Measurements from ENCODE around the gene GPR18. TPM values are rescaled to one million over a fixed set of nuclear protein-coding genes. Genes with fewer than 3 reads are reported as not detected.

The GPR18 gene
- total and polyA plus RNA-seq, 9 of the 15 experiments (the other 6 are each of a cell fraction or from before 2014, with no cell fraction given): 0.75 TPM; not detected in 8

GRCh38 chr13:99268822-99269221, 10.6 kb upstream of the GPR18 start:
- no peak for DNase-seq (ENCODE audit: extremely low read depth in 1 of 4, low spot score in 3 of 4)
- Histone ChIP-seq H3K4me2 (ENCODE audit: insufficient read depth, low read length) (no peak overlapping the region), H2AFZ (ENCODE audit: low read depth, low read length) (no peak overlapping the region), H4K20me1 (replicated peaks; ENCODE audit: control insufficient read depth, insufficient read depth, low read length) (no peaks in the 10 kb centered on the region), H3K36me3 (ENCODE audit: control insufficient read depth, insufficient read depth, low read length) (peaks cover 6% of the 10 kb centered on the region; the same call in 2 of the 3 replicates), H3K9me1 (ENCODE audit: control insufficient read depth, insufficient read depth, low read length) (no peaks in the 10 kb centered on the region), H3K27ac (ENCODE audit: extremely low read depth, low read depth, low read length) (no peak overlapping the region), H3K4me1 (replicated peaks in 1 of 2; ENCODE audit: control insufficient read depth in 2 of 2, insufficient read depth in 2 of 2, low read length in 2 of 2) (peaks cover 7 to 24% of the 10 kb centered on the region in 2 experiments; a peak in 3 of 5 replicates), H3K27me3 (ENCODE audit: control insufficient read depth in 2 of 2, insufficient read depth in 2 of 2, low read length in 2 of 2) (no peaks in the 10 kb centered on the region), H3K9me3 (replicated peaks; ENCODE audit: control insufficient read depth, insufficient read depth, low read depth, low read length) (no peaks in the 10 kb centered on the region), H3K9ac (ENCODE audit: insufficient read depth in 1 of 2, low read depth in 2 of 2, low read length in 2 of 2) (no peak overlapping the region; a peak in 1 of 4 replicates), H3K4me3 (no peak overlapping the region), H3K79me2 (ENCODE audit: control insufficient read depth, insufficient read depth, low read length) (peaks cover 29% of the 10 kb centered on the region)
- TF ChIP-seq SMC3 (conservative IDR thresholded peaks at IDR 0.05; ENCODE audit: insufficient read depth, low read depth, low read length) (no peak), CBX2 (IDR thresholded peaks at IDR 0.05; ENCODE audit: insufficient read depth, low read length, poor library complexity, severe bottlenecking) (no peak), ZNF184 (CRISPR knock-in tag; IDR thresholded peaks at IDR 0.05) (no peak)
- no TSS peak for BruUV-seq (replicated peaks)
- in situ Hi-C loops (cut with MboI) (loop anchor here (5.0 kb wide), 2 partner anchors 92 to 168 kb away; no protein-coding TSS in a partner anchor), intact Hi-C loops (cut with micrococcal nuclease) (loop anchor here (1.0 to 10.0 kb wide), 6 partner anchors 63 to 594 kb away; partner anchors contain the start of gene UBAC2)
- FAIRE-seq: no peak
- POLR2A ChIA-PET: interaction anchor here (0.9 kb wide), 1 partner anchor 12 kb away, joined by 3 read pairs; no protein-coding TSS in a partner anchor
- CTCF ChIA-PET (ENCODE audit: low intra/inter-chr PET ratio): interaction anchor here (0.8 to 5.6 kb wide), 2 partner anchors 98 to 167 kb away, joined by 5 to 73 read pairs; no protein-coding TSS in a partner anchor
- WGBS (ENCODE audit: insufficient coverage, low coverage, missing lambda C conversion rate): 69% methylated on average over 3 of the region's 3 CpGs
- ATAC-seq: peak; percentile 37; the same call in 2 of the 3 replicates

- POLR2A ChIA-PET: interaction anchor here (0.6 kb wide), 1 partner anchor 345 kb away, joined by 3 read pairs; no protein-coding TSS in a partner anchor
- FAIRE-seq: peak; percentile 74
- TF ChIP-seq TFAP4 (CRISPR knock-in tag; IDR thresholded peaks at IDR 0.05; ENCODE audit: borderline replicate concordance) (peak; percentile 27; the same call in 1 of the 2 replicates), ZNF280B (CRISPR knock-in tag; IDR thresholded peaks at IDR 0.05) (no peak), KLF13 (tag; IDR thresholded peaks at IDR 0.05; ENCODE audit: borderline replicate concordance, low read depth) (no peak)
- TF ChIP-seq, protein P1, sequence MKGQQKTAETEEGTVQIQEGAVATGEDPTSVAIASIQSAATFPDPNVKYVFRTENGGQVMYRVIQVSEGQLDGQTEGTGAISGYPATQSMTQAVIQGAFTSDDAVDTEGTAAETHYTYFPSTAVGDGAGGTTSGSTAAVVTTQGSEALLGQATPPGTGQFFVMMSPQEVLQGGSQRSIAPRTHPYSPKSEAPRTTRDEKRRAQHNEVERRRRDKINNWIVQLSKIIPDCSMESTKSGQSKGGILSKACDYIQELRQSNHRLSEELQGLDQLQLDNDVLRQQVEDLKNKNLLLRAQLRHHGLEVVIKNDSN (CRISPR knock-in tag; IDR thresholded peaks at IDR 0.05): peak; percentile 77
- TF ChIP-seq, protein P2, sequence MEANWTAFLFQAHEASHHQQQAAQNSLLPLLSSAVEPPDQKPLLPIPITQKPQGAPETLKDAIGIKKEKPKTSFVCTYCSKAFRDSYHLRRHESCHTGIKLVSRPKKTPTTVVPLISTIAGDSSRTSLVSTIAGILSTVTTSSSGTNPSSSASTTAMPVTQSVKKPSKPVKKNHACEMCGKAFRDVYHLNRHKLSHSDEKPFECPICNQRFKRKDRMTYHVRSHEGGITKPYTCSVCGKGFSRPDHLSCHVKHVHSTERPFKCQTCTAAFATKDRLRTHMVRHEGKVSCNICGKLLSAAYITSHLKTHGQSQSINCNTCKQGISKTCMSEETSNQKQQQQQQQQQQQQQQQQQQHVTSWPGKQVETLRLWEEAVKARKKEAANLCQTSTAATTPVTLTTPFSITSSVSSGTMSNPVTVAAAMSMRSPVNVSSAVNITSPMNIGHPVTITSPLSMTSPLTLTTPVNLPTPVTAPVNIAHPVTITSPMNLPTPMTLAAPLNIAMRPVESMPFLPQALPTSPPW (CRISPR knock-in tag; IDR thresholded peaks at IDR 0.05): no peak
These were observed 9.7 kb upstream of the GPR18 start for GRCh38 chr13:99267927-99268326.

More at GRCh38 chr13:99267927-99268326, 9.7 kb upstream of the GPR18 start:
- peaks cover 6% of the 10 kb centered on the region; the same call in 2 of the 3 replicates for H3K36me3 ChIP-seq (ENCODE audit: control insufficient read depth, insufficient read depth, low read length)
- in situ Hi-C loops (cut with MboI) (loop anchor here (5.0 kb wide), 2 partner anchors 91 to 169 kb away; no protein-coding TSS in a partner anchor), intact Hi-C loops (cut with micrococcal nuclease) (loop anchor here (2.0 to 10.0 kb wide), 5 partner anchors 64 to 593 kb away; partner anchors contain the start of gene UBAC2)
- no TSS peak for BruUV-seq (replicated peaks)
- peak overlapping the region in 1 of 2 experiments; percentile 56; a peak in 1 of 4 replicates for H3K9ac ChIP-seq (ENCODE audit: insufficient read depth in 1 of 2, low read depth in 2 of 2, low read length in 2 of 2)
- no peaks in the 10 kb centered on the region for H3K27me3 ChIP-seq (ENCODE audit: control insufficient read depth in 2 of 2, insufficient read depth in 2 of 2, low read length in 2 of 2)
- peaks cover 7 to 24% of the 10 kb centered on the region in 2 experiments; a peak in 3 of 5 replicates for H3K4me1 ChIP-seq (replicated peaks in 1 of 2; ENCODE audit: control insufficient read depth in 2 of 2, insufficient read depth in 2 of 2, low read length in 2 of 2)
- H3K27ac ChIP-seq (ENCODE audit: extremely low read depth, low read depth, low read length): peak overlapping the region; percentile 20; the same call in 1 of the 3 replicates
- 0% methylated on average over 4 of the region's 4 CpGs for WGBS (ENCODE audit: insufficient coverage, low coverage, missing lambda C conversion rate)
- no peak overlapping the region for H3K4me3 ChIP-seq
- no peaks in the 10 kb centered on the region for H4K20me1 ChIP-seq (replicated peaks; ENCODE audit: control insufficient read depth, insufficient read depth, low read length)
- no peak overlapping the region for H2AFZ ChIP-seq (ENCODE audit: low read depth, low read length)
- H3K4me2 ChIP-seq (ENCODE audit: insufficient read depth, low read length): peak overlapping the region; percentile 43
- peak; percentile 33; the same call in 2 of the 3 replicates for ATAC-seq
- CTCF ChIA-PET (ENCODE audit: low intra/inter-chr PET ratio): interaction anchor here (5.6 kb wide), 1 partner anchor 168 kb away, joined by 73 read pairs; no protein-coding TSS in a partner anchor
- no peaks in the 10 kb centered on the region for H3K9me3 ChIP-seq (replicated peaks; ENCODE audit: control insufficient read depth, insufficient read depth, low read depth, low read length)
- no peaks in the 10 kb centered on the region for H3K9me1 ChIP-seq (ENCODE audit: control insufficient read depth, insufficient read depth, low read length)
- peak; percentile 18 to 65 (median 32) for DNase-seq (ENCODE audit: extremely low read depth in 1 of 4, low spot score in 3 of 4)
- peaks cover 25% of the 10 kb centered on the region; the same call in 2 of the 3 replicates for H3K79me2 ChIP-seq (ENCODE audit: control insufficient read depth, insufficient read depth, low read length)
